Fibroblast of the aortic adventitia (primary cell): ENCODE data around the gene TARDBP. TPM values are rescaled to one million over a fixed set of nuclear protein-coding genes. Genes with fewer than 3 reads are reported as not detected.
"Not testable (repeated sequence)": the region's sequence is repeated elsewhere in the genome, so short reads cannot be mapped to it uniquely, and the experiment has no call there.

ENCODE experiments used
- DNase-seq: peaks from one replicate; pipeline ENCODE4 v3.0.0-alpha.2; 2010; ENCODE audit warnings: low read depth
- H3K4me3 ChIP-seq: 2 replicates; pipeline ENCODE4 v1.5.1; 2011; ENCODE audit warnings: low read depth, mild to moderate bottlenecking, control low read depth, low read length, moderate library complexity
- CTCF ChIP-seq: IDR thresholded peaks from 2 replicates; pipeline ENCODE4 v1.5.1; 2011; ENCODE audit warnings: mild to moderate bottlenecking, low read length, control low read depth, inconsistent platforms; ENCODE audit not compliant: insufficient read depth
- total RNA-seq: library from RNA; depleted of rRNA; stranded (reverse); fragments of >200 nt; gene quantifications from 2 replicates; pipeline ENCODE4 v1.2.3, GENCODE V29; 2012; ENCODE audit warnings: low replicate concordance

The TARDBP gene
- total RNA-seq, 1 donor, result 66.1 TPM

DNA sequence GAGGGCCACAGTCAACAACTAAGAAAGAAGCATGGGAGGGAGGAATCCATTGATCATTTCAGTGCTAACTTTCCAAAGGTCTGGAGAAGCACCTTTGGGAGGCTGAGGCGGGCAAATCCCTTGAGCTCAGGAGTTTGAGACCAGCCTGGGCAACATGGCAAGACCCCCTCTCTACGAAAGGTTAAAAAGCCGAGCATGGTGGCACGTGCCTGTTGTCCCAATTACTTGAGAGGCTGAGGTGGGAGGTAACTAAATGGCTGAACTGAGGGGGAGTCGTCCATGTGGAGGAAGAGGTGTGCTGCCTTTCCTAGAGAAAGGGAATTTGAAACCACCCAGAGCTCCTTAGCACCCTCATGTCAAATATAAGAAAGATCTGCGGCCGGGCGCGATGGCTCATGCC lies 18.4 kb downstream of the TARDBP start:
- TF ChIP-seq CTCF, result no peak
- DNase-seq, result no peak

DNA sequence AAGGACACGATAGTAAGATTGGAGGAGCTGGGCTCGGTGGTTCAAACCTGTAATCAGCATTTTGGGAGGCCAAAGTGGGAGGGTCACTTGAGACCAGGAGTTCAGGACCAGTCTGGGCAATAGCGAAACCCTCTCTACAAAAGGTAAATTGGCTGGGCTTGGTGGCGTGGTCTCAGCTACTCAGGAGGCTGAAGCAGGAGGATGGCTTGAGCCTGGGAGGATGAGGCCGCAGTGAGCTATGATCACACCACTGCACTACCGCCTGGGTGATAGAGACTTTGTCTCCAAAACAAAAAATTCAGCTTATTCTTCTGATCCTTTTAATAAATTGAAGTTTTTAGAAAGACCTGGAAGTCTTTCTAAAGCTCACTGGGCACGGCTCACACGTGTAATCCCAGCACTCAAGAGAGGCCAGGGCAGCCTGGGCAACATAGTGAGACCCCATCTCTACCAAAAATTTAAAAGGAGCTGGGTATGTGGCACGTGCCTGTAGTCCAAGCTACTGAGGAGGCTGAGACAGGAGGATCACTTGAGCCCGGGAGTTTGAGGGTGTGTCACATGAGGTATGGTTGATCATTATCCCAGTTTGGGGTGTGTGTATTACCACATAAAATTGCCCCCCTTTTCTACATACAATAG lies 19.3 kb downstream of the TARDBP start:
- DNase-seq, result no peak
- H3K4me3 ChIP-seq, result no peak overlapping the region
- no peak for TF ChIP-seq CTCF

More for the DNA sequence above, 18.4 kb downstream of the TARDBP start:
- no peak overlapping the region for H3K4me3 ChIP-seq

- DNase-seq, H3K4me3 ChIP-seq: not testable (repeated sequence)
Measured at GRCh38 chr1:11037019-11037739, 24.7 kb downstream of the TARDBP start.

DNA sequence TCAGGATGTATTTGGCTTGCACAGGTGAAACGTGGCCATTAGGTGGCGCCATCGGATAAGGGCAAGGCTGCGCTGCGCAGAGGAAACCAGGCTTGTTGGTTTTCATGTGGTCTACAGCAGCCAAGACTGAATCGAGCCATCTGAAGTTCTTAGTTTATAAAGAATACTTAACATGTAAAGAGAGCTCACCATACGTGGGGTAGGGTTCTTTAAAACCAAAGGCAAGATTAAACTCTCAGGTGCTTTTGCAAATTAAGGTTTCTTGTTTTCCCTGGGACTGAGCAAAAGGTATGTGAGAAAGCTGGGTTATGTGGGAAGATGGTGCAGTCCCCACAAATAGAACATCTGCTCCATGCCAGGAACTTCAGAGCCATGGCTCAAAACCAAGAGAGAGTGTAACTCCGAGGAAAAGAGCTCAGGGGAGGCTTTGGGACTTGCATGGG lies 25.3 kb downstream of the TARDBP start:
- TF ChIP-seq CTCF, result peak; percentile 99
- peak; percentile 93 for DNase-seq
- no peak overlapping the region for H3K4me3 ChIP-seq

GRCh38 chr1:11039351-11040104 lies 27.1 kb downstream of the TARDBP start:
- no peak for DNase-seq

GRCh38 chr1:11040105-11040429 lies 27.6 kb downstream of the TARDBP start:
- not testable (repeated sequence) for H3K4me3 ChIP-seq, DNase-seq

More at GRCh38 chr1:11039351-11040104, 27.1 kb downstream of the TARDBP start:
- H3K4me3 ChIP-seq, result no peak overlapping the region
- no peak for TF ChIP-seq CTCF

- no peak for DNase-seq
- no peak overlapping the region for H3K4me3 ChIP-seq
- TF ChIP-seq CTCF, result no peak
Measured at GRCh38 chr1:11041048-11041447, 28.6 kb downstream of the TARDBP start.
